ENCODE results near the gene EPB41L2.

- TF ChIP-seq EZH2 (IDR thresholded peaks at IDR 0.05), result no peak
- no peak for TF ChIP-seq POLR2AphosphoS5 (IDR thresholded peaks at IDR 0.05; ENCODE audit: borderline replicate concordance, low read depth, low read length)
Measured at GRCh38 chr6:130903602-130904001, 159.4 kb downstream of the EPB41L2 start.

Data from SK-N-MC (cell line).